ENCODE data around the gene PCDHGA6.

PCDHGA6 gene

GRCh38 chr5:141342773-141343172 is 30.9 kb upstream of the PCDHGA6 start:
- no peak overlapping the region for H3K27ac ChIP-seq (replicated peaks)
- TF ChIP-seq REST (IDR thresholded peaks at IDR 0.05; ENCODE audit: insufficient replicate concordance, low read depth) (no peak), SPI1 (IDR thresholded peaks at IDR 0.05; ENCODE audit: borderline replicate concordance, low read depth) (no peak), GABPA (IDR thresholded peaks at IDR 0.05; ENCODE audit: low read depth) (no peak), CTCF (IDR thresholded peaks at IDR 0.05; ENCODE audit: insufficient read depth, low read length) (no peak), POLR2AphosphoS5 (IDR thresholded peaks at IDR 0.05; ENCODE audit: low read depth) (no peak)
- DNase-seq (ENCODE audit: low read depth in 1 of 2, low spot score in 1 of 2), result no peak

DNA sequence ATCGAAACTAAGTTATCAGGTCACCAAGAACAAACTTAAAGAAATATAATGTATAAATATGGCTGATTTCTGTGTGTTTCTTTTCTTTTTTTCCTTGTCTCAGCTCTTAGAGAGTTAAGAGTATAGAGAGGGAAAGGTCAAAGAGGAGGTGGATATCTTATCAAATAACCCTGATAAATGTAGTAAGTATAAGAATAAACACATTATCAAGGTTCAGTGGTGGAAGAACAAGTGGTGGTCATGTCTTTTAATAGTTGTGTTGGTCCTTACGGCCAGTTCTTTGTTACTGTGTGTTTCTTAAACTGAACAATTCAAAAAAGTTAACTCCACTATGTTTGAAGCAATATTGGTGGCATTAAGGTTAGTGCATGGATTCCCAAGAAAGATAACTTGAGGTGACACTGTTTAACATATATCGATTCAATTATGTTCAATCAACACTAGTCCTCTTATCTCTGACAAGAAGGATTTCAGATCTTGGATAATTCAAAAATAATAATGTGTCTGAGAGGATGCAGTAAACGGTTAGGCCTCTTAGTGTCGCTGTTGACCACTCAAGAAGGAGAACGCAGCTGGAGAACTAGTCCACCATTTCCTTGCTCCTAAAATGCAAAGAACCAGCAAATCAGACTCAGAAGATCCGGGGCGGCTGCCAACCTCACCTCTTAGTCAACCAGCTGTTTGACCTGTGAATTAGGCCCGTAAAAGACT is 30.3 kb upstream of the PCDHGA6 start, which contains the start of gene PCDHGA3:
Gene PCDHGA3, plus strand, starts transcription at position 588 of the 711 bp plus-strand sequence. CDS start 205 bp downstream, outside the sequence.
- Histone ChIP-seq H3K27ac (replicated peaks) (no peak within 1 kb of the TSS), H3K27me3 (ENCODE audit: insufficient read depth, poor library complexity, severe bottlenecking) (no peaks in the 10 kb centered on the region), H3K4me3 (replicated peaks; ENCODE audit: insufficient read depth, low read length) (no peak within 1 kb of the TSS)
- peak in 1 of 2 experiments; percentile 9 for DNase-seq (ENCODE audit: low read depth in 1 of 2, low spot score in 1 of 2)
- TF ChIP-seq POLR2AphosphoS5 (IDR thresholded peaks at IDR 0.05; ENCODE audit: low read depth) (no peak), REST (IDR thresholded peaks at IDR 0.05; ENCODE audit: insufficient replicate concordance, low read depth) (no peak), SPI1 (IDR thresholded peaks at IDR 0.05; ENCODE audit: borderline replicate concordance, low read depth) (no peak), GABPA (IDR thresholded peaks at IDR 0.05; ENCODE audit: low read depth) (no peak), CTCF (IDR thresholded peaks at IDR 0.05; ENCODE audit: insufficient read depth, low read length) (peak; percentile 10)

More at GRCh38 chr5:141342773-141343172, 30.9 kb upstream of the PCDHGA6 start:
- no peak overlapping the region for H3K4me3 ChIP-seq (replicated peaks; ENCODE audit: insufficient read depth, low read length)
- no peaks in the 10 kb centered on the region for H3K27me3 ChIP-seq (ENCODE audit: insufficient read depth, poor library complexity, severe bottlenecking)

- Histone ChIP-seq H3K4me3 (replicated peaks; ENCODE audit: insufficient read depth, low read length) (no peak overlapping the region), H3K27ac (replicated peaks) (no peak overlapping the region), H3K27me3 (ENCODE audit: insufficient read depth, poor library complexity, severe bottlenecking) (no peaks in the 10 kb centered on the region)
- TF ChIP-seq SPI1 (IDR thresholded peaks at IDR 0.05; ENCODE audit: borderline replicate concordance, low read depth), result no peak
- TF ChIP-seq REST (IDR thresholded peaks at IDR 0.05; ENCODE audit: insufficient replicate concordance, low read depth), result no peak
- TF ChIP-seq CTCF (IDR thresholded peaks at IDR 0.05; ENCODE audit: insufficient read depth, low read length), result no peak
- no peak for TF ChIP-seq POLR2AphosphoS5 (IDR thresholded peaks at IDR 0.05; ENCODE audit: low read depth)
- TF ChIP-seq GABPA (IDR thresholded peaks at IDR 0.05; ENCODE audit: low read depth), result no peak
- no peak for DNase-seq (ENCODE audit: low read depth in 1 of 2, low spot score in 1 of 2)
These were observed 29.7 kb upstream of the PCDHGA6 start for GRCh38 chr5:141343953-141344463.

All from HL-60 (cell line).